Measurements from ENCODE around the gene DHX15.

- TF ChIP-seq CTCF (tag by site-specific recombination; IDR thresholded peaks at IDR 0.05) (no peak), REST (tag by site-specific recombination; IDR thresholded peaks at IDR 0.05) (no peak), ZNF514 (tag by site-specific recombination; IDR thresholded peaks at IDR 0.05) (no peak)
Measured at GRCh38 chr4:24544208-24544988, 40.0 kb downstream of the DHX15 start.

Data from HEK293 (cell line).